Embryonic facial prominence (tissue), 1 donor: ENCODE data around the gene CCNI2.

Experiments used
- DNase-seq: peaks from one replicate; pipeline ENCODE4 v3.0.0-alpha.2; 2016; ENCODE audit errors: extremely low spot score

Gene CCNI2

GRCh38 chr5:132765311-132766019, 18.2 kb downstream of the CCNI2 start:
- DNase-seq: no peak

GRCh38 chr5:132766020-132766805, 19.0 kb downstream of the CCNI2 start:
- DNase-seq: no peak

DNA sequence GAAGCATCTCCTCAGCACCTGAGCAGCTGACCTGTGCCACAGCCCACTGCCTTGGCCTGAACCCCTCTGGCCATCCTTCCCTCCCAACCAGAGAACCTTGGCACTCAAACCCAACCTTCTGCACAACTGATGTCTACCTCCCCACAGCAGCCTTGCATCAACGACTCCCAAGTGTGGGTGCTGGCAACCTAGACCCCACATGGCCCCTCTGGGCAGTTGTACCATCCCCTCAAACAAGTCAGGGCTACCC, 19.5 kb downstream of the CCNI2 start:
- no peak for DNase-seq

GRCh38 chr5:132767150-132767549, 19.9 kb downstream of the CCNI2 start:
- DNase-seq: no peak

- DNase-seq: no peak
These were observed 21.3 kb downstream of the CCNI2 start for GRCh38 chr5:132768485-132768868.

DNA sequence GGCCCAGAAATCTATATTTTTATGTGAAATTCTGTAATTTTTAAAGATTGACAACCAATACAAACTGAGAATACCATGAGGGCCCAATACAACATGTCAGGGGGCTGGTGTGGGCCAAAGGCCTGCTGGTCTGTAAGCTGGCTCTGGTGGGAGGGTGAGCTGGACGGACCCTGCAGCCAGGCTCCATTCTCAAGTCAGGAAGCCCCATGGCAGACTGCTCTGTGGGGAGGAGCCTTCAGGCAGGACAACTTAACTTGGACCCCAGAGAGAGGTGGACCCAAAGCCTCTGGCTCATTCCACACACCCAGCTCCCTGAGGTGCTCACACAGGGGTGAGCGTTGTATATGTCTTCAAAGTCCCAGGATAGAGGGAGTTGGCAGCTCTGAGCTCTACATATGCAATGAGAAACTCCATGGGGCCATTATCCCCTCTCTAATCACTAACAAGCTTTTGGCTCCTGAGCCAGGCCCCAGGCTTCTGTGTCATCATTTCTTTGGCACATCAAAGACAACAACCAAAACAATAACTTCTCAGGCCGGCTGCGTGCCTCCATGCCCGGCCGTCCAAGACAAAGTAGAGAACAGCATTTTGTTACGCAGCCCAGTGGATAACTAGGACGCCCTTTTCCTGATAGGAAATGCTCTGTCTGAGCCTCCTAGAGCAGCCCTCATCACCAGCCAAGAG, 23.4 kb downstream of the CCNI2 start:
- no peak for DNase-seq

DNA sequence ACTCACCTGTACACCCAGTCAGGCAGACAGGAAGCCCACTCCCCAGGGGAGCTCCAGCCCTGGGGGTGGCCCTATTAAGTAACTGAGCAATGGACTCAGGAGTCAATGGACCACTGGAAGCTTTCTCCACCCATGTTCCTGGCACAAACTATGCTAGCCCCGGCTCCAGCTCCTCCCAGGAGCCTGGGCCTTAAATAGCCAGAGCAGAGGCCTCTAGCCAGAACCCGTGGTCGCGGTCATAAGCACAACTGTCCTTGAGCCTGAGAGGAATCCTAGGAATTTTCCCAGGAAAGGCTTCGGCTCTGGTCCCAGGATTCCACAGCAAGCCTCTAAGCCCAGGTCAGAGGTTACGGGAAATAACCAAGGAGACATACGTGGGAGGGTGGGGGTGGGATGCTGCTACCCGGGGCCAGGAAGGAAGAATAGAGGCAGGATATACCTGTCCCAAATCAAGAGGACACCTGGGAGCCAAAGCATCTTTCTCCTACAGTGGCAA, 24.3 kb downstream of the CCNI2 start:
- DNase-seq: no peak

DNA sequence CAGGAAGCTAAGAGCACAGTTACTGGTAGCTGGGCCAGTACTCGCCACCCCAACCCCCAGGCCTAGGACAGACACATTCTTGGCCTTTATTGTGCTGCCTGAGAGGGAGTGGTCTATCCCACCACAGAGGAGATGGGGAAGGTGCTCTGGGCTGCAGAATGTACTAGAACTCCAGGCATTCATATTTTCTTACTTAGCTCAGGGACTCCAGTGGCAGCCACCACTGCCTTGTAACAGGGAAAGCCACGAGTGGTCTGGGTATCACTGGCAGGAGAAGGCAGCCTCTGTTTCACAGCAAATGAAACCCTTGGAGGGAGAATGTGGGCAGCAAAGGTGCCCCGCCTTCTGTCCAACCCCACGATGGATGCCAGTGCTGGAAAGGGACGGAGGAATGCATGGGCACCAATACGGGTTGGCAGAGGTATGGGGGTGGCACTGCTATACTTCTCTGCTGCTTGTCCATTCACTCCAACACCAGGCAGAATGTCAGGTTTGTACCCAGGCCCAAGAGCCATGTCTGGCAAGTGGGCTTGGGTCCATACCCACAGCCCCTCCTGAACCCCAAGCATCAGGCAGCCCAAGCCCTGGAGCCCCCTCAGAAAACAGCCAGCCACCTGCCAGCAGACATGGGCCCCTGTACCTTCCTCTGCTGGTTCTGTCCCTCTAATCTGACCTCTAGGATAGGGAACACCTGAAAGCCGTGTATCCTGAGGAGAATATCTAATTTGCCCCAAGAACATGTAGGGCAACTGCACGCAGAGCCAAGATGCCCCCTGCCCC, 25.3 kb downstream of the CCNI2 start:
- no peak for DNase-seq

- no peak for DNase-seq
These were observed 25.9 kb downstream of the CCNI2 start for GRCh38 chr5:132773114-132773513.

GRCh38 chr5:132773601-132774355, 26.6 kb downstream of the CCNI2 start:
- DNase-seq: no peak

- no peak for DNase-seq
These were observed 27.2 kb downstream of the CCNI2 start for GRCh38 chr5:132774406-132774805.

- DNase-seq: no peak
These were observed 27.7 kb downstream of the CCNI2 start for GRCh38 chr5:132774896-132775295.

DNA sequence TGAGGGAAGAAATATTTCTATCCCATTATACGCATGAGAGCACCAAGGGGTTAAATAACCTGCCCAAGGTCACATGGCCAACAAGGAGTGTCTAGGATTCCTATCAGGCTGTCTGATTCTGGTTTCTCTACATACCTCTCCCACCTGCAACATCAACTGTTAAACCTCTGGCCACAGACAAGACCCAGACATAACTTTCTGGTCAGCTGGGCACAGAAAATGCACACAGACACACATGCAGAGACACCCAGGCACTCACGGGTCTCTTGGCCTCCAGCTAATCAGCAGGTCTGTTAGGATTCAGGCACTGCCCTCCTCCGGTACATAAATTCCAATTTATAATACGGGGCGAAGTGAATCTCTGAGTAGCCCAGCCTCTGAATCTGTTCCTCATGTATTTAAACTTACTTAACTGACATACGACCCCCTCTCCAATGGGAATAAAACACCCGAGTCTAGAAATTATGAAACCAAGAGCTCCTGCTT, 28.3 kb downstream of the CCNI2 start:
- no peak for DNase-seq

DNA sequence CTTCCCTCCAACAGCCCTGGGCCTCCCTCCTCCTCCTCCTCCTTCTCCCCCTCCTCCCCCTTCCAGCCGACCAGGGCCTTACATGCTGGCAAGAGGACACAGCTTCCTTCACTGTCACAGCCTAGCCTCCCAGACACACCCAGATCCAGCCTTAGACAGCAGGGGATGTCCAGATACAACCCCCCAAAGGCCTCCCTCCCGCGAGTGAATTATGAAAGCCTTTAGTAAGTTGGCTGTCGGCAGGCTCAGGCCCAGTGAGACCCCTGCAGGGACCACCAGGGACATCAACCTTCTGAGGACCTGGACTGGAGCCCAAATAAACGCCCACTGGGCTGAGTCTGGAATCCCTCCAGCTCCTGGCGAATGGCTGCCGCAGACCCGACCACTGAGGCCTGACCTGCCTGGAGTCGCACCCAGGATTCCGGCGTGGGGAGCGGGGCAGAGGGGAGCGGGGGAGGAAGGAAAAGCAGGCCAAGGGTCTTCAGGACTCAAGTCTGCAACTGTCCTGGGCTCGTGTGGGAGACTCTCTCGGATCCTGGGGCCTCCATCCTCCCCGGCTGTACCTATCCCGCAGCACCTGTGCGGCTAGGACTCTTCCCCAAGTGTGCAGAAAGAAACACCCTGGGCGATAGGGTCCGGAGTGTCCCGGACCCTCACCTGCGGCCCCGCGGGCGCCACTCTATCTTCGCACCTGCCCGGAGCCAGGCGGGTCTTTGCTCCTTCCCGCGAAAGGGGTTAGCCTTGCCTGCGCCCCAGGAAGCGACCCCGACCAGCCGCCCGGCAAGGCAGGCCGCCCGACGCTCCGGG, 29.1 kb downstream of the CCNI2 start:
- DNase-seq: no peak

- no peak for DNase-seq
These were observed 29.6 kb downstream of the CCNI2 start for GRCh38 chr5:132776938-132777208.

DNA sequence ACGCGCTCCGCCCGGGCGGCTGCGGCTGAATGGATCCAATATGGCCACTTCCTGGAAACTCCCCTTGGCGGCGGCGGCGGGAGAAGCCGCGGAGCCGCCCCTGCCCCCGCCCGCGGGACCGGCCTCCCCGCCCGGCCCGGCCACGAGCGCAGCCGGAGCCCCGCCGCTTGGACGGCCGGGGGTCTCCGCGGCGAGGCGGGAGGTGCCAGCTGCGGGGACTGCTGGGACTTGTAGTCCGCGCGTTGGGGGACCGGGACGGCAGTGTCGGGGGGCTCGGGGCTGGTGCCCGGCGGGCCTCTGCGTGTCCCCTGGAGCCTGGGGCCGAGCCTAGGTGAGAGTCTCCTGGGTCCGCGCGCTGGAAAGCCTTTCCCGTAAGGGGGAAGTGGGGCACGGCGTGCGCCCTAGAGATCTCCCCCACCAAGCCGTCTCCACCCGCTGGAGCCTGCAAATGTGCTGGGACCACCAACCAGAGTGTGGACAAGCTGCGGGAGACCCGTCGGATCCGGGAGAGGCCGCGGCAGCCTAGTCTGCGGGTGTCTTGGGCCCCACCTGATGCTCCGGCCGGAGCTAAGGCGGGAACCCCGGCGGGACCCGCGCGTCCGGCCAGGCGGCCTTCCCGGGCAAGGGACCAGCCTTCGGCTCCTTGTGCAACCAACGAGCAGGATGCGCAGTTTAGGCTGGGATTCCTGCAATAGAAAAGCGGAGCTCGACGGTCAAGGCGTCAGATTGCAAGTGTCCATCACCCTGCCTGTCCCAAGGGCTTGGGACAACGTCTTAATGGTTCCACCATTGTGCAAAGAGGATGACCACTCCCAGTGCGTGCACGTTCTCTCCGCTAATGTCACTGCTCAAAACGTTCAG, 30.2 kb downstream of the CCNI2 start, which contains the start of gene SEPTIN8:
TSS of gene SEPTIN8 (minus strand) at position 31 of the 861 bp plus-strand sequence. CDS start 102 bp downstream, outside the sequence.
- DNase-seq: no peak

GRCh38 chr5:132778129-132778528, 30.9 kb downstream of the CCNI2 start:
- no peak for DNase-seq

GRCh38 chr5:132778856-132779255, 31.6 kb downstream of the CCNI2 start:
- no peak for DNase-seq

GRCh38 chr5:132779961-132780360, 32.7 kb downstream of the CCNI2 start:
- DNase-seq: no peak
